Endothelial cell of umbilical vein (primary cell): ENCODE results near the gene PSMA4. TPM values are rescaled to one million over a fixed set of nuclear protein-coding genes. Genes with fewer than 3 reads are reported as not detected.

ENCODE experiments used
- BruUV-seq: library from RNA; stranded (reverse); fragments of 400-500 nt; replicated peaks from 2 replicates; lab custom pipeline; 2021; lab: Mats Ljungman, UMichigan
- CTCF ChIA-PET: fragments of 300-600, 350-600 bp; sonication (Branson Sonifier 250); formaldehyde crosslinking; loops from one replicate; lab custom pipeline; 2021; ENCODE audit warnings: antibody characterized with exemption, inconsistent platforms; lab: Charles Lee
- POLR2A ChIA-PET: fragments of 300-600, 350-600 bp; sonication (Branson Sonifier 250); formaldehyde crosslinking; loops from one replicate; lab custom pipeline; 2021; ENCODE audit warnings: antibody characterized with exemption, inconsistent platforms; lab: Charles Lee
- DNase-seq: peaks from one replicate; pipeline ENCODE4 v3.0.0-alpha.2; 2011; ENCODE audit warnings: low read depth, low spot score
- FAIRE-seq: peaks from 2 replicates; lab custom pipeline; 2011; peaks lifted over from hg19 to GRCh38; lab: Jason Lieb, UNC
- H2AFZ ChIP-seq: 2 replicates; pipeline ENCODE4 v1.6.0; 2012; ENCODE audit warnings: low read depth, low read length, control low read depth, inconsistent platforms
- H3K27ac ChIP-seq: 2 replicates; pipeline ENCODE4 v1.5.1; 2011; ENCODE audit warnings: low read depth, mild to moderate bottlenecking, control low read depth, low read length, moderate library complexity; ENCODE audit not compliant: insufficient read depth
- H3K27me3 ChIP-seq, 2 experiments: 2 replicates each; pipeline versions ENCODE4 v1.6.0 to v1.6.1; 2011; ENCODE audit warnings: low read length in 2 of 2, mixed read lengths in 1 of 2; ENCODE audit not compliant: control insufficient read depth in 2 of 2, insufficient read depth in 2 of 2
- H3K36me3 ChIP-seq, 2 experiments: 2 replicates in 1 of 2; 3 replicates in 1 of 2; pipeline ENCODE4 v1.5.1; 2011; ENCODE audit warnings: low read length in 2 of 2, mild to moderate bottlenecking in 1 of 2, moderate library complexity in 1 of 2; ENCODE audit not compliant: control insufficient read depth in 2 of 2, insufficient read depth in 2 of 2; ENCODE audit errors: extremely low read depth in 1 of 2
- H3K4me1 ChIP-seq: 3 replicates; pipeline ENCODE4 v1.5.1; 2011; ENCODE audit warnings: mild to moderate bottlenecking, low read length; ENCODE audit not compliant: control insufficient read depth, insufficient read depth; ENCODE audit errors: extremely low read depth
- H3K4me2 ChIP-seq: 2 replicates; pipeline ENCODE4 v1.6.1; 2011; ENCODE audit warnings: low read length, control low read depth, mixed read lengths; ENCODE audit not compliant: insufficient read depth
- H3K4me3 ChIP-seq, 3 experiments: fragments of 200-600 bp in 1 of 3; sonication (generic), shearing (Covaris generic) in 1 of 3; replicated peaks in 1 of 3; 2 replicates each; pipeline ENCODE4 v1.5.1; 2011 to 2016; ENCODE audit warnings: control low read depth in 3 of 3, low read length in 3 of 3, mild to moderate bottlenecking in 2 of 3, inconsistent platforms in 1 of 3, low read depth in 1 of 3, moderate library complexity in 1 of 3; ENCODE audit not compliant: insufficient read depth in 1 of 3
- H3K79me2 ChIP-seq: 2 replicates; pipeline ENCODE4 v1.6.0; 2012; ENCODE audit warnings: low read length, inconsistent platforms; ENCODE audit not compliant: control insufficient read depth, insufficient read depth
- H3K9ac ChIP-seq: replicated peaks from 2 replicates; pipeline ENCODE3; 2011; ENCODE audit warnings: low read length, control low read depth; ENCODE audit not compliant: insufficient read depth; ENCODE audit errors: extremely low read depth
- H3K9me1 ChIP-seq: replicated peaks from 3 replicates; pipeline ENCODE4 v1.6.0; 2011; ENCODE audit warnings: mild to moderate bottlenecking, low read length; ENCODE audit not compliant: control insufficient read depth, insufficient read depth; ENCODE audit errors: extremely low read depth
- H3K9me3 ChIP-seq: replicated peaks from 2 replicates; pipeline ENCODE4 v1.5.1; 2012; ENCODE audit warnings: low read length, inconsistent platforms; ENCODE audit not compliant: control insufficient read depth, insufficient read depth
- H4K20me1 ChIP-seq: replicated peaks from 2 replicates; pipeline ENCODE3; 2011; ENCODE audit warnings: mild to moderate bottlenecking, low read length; ENCODE audit not compliant: control insufficient read depth, insufficient read depth; ENCODE audit errors: extremely low read depth
- EZH2 ChIP-seq: IDR thresholded peaks from 2 replicates; pipeline ENCODE4 v1.6.1; 2012; ENCODE audit warnings: borderline replicate concordance, low read depth, mild to moderate bottlenecking, moderate library complexity, low read length, inconsistent platforms; ENCODE audit not compliant: severe bottlenecking
- FOS ChIP-seq: IDR thresholded peaks from 2 replicates; pipeline ENCODE4 v1.6.1; 2011; ENCODE audit warnings: mild to moderate bottlenecking, low read length, moderate library complexity, borderline replicate concordance; ENCODE audit not compliant: insufficient read depth
- GATA2 ChIP-seq: IDR thresholded peaks from 2 replicates; pipeline ENCODE4 v1.7.0; 2011; ENCODE audit warnings: low read depth, mild to moderate bottlenecking, moderate library complexity, mixed read lengths, low read length; ENCODE audit not compliant: insufficient read length, insufficient read depth
- JUN ChIP-seq: IDR thresholded peaks from 2 replicates; pipeline ENCODE4 v1.6.1; 2011; ENCODE audit warnings: borderline replicate concordance, low read depth; ENCODE audit not compliant: insufficient read length, insufficient read depth
- MYC ChIP-seq: IDR thresholded peaks from one replicate; pipeline ENCODE4 v1.6.1; 2011; ENCODE audit warnings: mild to moderate bottlenecking, low read depth, low read length
- POLR2A ChIP-seq: IDR thresholded peaks from 2 replicates; pipeline ENCODE4 v1.6.1; 2012; ENCODE audit warnings: low read depth, mild to moderate bottlenecking, control low read depth, low read length
- POLR2AphosphoS5 ChIP-seq: IDR thresholded peaks from 2 replicates; pipeline ENCODE4 v1.6.1; 2012; ENCODE audit warnings: low read depth, mild to moderate bottlenecking, control low read depth, low read length, moderate library complexity; ENCODE audit not compliant: insufficient read depth
- dilution Hi-C: fragments of 300-500 bp; cut with MboI; formaldehyde crosslinking; loops from one replicate; pipeline ENCODE4 v1.15.0; 2019; ENCODE audit warnings: low sequenced_read_pairs; ENCODE audit not compliant: extremely low pct_ligation_motif_present
- intact Hi-C: fragments of 100-400 bp; cut with micrococcal nuclease; formaldehyde crosslinking; loops from one replicate; pipeline ENCODE4 v1.10.0; 2022
- polyA plus RNA-seq, 4 experiments: library from polyadenylated mRNA; depleted of rRNA in 3 of 4; stranded (reverse) in 3 of 4; unstranded in 1 of 4; fragments of >200 nt; gene quantifications; 2 replicates each; pipeline versions ENCODE4 v1.2.1 to v1.2.3, GENCODE V29; 2011 to 2012; ENCODE audit warnings: missing spikeins in 1 of 4
- total RNA-seq: library from RNA; stranded (reverse); gene quantifications from 2 replicates; pipeline ENCODE4 v1.2.3, GENCODE V29; 2021
- TF ChIP-seq, protein P1 (sequence below): IDR thresholded peaks from 2 replicates; pipeline ENCODE4 v1.6.1; 2011; ENCODE audit not compliant: insufficient read depth, insufficient read length
- TF ChIP-seq, protein P2 (sequence below), 2 donors: IDR thresholded peaks; 1 replicate in 1 of 2; 2 replicates in 1 of 2; pipeline ENCODE4 v1.5.1; 2011; ENCODE audit warnings: low read length in 2 of 2, mild to moderate bottlenecking in 2 of 2, moderate library complexity in 2 of 2, control low read depth in 1 of 2, inconsistent platforms in 1 of 2, low read depth in 1 of 2; ENCODE audit not compliant: insufficient read depth in 1 of 2; ENCODE audit errors: extremely low read depth in 1 of 2

The PSMA4 gene
- total and polyA plus RNA-seq, 2 donors (not counting 3 experiments of a cell fraction or from before 2014, with no cell fraction given), result 250 to 279 TPM

DNA sequence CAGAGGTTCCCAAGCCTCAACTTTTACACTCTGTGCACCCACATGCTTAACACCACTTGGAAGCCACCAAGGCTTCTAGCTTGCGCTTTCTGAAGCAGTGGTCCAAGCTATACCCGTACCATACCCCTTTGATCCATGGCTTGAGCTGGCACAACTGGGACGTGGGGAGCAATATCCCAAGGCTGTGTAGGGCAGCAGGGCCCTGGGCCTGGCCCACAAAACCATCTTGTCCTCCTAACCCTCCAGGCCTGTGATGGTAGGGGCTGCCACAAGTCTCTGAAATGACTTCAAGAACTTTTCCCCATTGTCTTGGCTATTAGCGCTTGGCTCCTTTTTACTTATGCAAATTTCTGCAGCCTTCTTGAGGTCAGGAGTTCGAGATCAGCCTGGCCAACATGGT lies 16.0 kb upstream of the PSMA4 start:
- Histone ChIP-seq H3K4me2 (no peak overlapping the region), H3K9me1 (no peaks in the 10 kb centered on the region), H3K4me1 (no peaks in the 10 kb centered on the region), H3K36me3 (no peaks in the 10 kb centered on the region), H3K27ac (no peak overlapping the region), H2AFZ (no peak overlapping the region), H3K9ac (no peak overlapping the region), H3K9me3 (no peaks in the 10 kb centered on the region), H4K20me1 (no peaks in the 10 kb centered on the region), H3K27me3 (peaks cover 0 to 3% of the 10 kb centered on the region in 2 experiments), H3K4me3 (no peak overlapping the region), H3K79me2 (no peaks in the 10 kb centered on the region)
- no TSS peak for BruUV-seq
- intact Hi-C loops (no loop called here), dilution Hi-C loops (no loop called here)
- DNase-seq (no peak), FAIRE-seq (no peak)
- TF ChIP-seq, protein P1, sequence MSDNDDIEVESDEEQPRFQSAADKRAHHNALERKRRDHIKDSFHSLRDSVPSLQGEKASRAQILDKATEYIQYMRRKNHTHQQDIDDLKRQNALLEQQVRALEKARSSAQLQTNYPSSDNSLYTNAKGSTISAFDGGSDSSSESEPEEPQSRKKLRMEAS, result no peak
- no peak for TF ChIP-seq POLR2AphosphoS5
- no peak for TF ChIP-seq POLR2A
- TF ChIP-seq MYC, result no peak
- no peak for TF ChIP-seq FOS
- TF ChIP-seq JUN, result no peak
- TF ChIP-seq, protein P2, sequence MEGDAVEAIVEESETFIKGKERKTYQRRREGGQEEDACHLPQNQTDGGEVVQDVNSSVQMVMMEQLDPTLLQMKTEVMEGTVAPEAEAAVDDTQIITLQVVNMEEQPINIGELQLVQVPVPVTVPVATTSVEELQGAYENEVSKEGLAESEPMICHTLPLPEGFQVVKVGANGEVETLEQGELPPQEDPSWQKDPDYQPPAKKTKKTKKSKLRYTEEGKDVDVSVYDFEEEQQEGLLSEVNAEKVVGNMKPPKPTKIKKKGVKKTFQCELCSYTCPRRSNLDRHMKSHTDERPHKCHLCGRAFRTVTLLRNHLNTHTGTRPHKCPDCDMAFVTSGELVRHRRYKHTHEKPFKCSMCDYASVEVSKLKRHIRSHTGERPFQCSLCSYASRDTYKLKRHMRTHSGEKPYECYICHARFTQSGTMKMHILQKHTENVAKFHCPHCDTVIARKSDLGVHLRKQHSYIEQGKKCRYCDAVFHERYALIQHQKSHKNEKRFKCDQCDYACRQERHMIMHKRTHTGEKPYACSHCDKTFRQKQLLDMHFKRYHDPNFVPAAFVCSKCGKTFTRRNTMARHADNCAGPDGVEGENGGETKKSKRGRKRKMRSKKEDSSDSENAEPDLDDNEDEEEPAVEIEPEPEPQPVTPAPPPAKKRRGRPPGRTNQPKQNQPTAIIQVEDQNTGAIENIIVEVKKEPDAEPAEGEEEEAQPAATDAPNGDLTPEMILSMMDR (IDR thresholded peaks at IDR 0.05; ENCODE audit: extremely low read depth in 1 of 2, insufficient read depth in 1 of 2, low read depth in 1 of 2, low read length in 2 of 2), result no peak
- no peak for TF ChIP-seq EZH2
- no peak for TF ChIP-seq GATA2
- POLR2A ChIA-PET, result no interaction called here
- CTCF ChIA-PET, result no interaction called here
